Esophagus muscularis mucosa (tissue), 4 donors: Measurements from ENCODE around the gene C17orf107.

Experiments used
- CTCF ChIP-seq, 3 experiments: fragments of 200-600 bp in 2 of 3; fragments of 450-650 bp in 1 of 3; sonication (generic) in 2 of 3; IDR thresholded peaks; one replicate each; pipeline ENCODE4 v1.5.1; 2017 to 2019; ENCODE audit warnings: antibody characterized with exemption in 3 of 3, mild to moderate bottlenecking in 2 of 3, moderate library complexity in 1 of 3
- EP300 ChIP-seq: sonication (generic); formaldehyde crosslinking; IDR thresholded peaks from one replicate; pipeline ENCODE4 v1.6.1; 2017; ENCODE audit warnings: antibody characterized with exemption
- POLR2A ChIP-seq: fragments of 450-650 bp; IDR thresholded peaks from one replicate; pipeline ENCODE4 v1.6.1; 2017; ENCODE audit warnings: antibody characterized with exemption, moderate library complexity, mild to moderate bottlenecking, low read depth
- POLR2AphosphoS5 ChIP-seq, 2 donors: sonication (generic); formaldehyde crosslinking; IDR thresholded peaks; one replicate each; pipeline ENCODE4 v1.6.1; 2017; ENCODE audit warnings: antibody characterized with exemption in 2 of 2

GRCh38 chr17:4947010-4947410, 47.7 kb downstream of the C17orf107 start:
- TF ChIP-seq CTCF (IDR thresholded peaks at IDR 0.05) (no peak), POLR2AphosphoS5 (IDR thresholded peaks at IDR 0.05) (no peak), POLR2A (no peak), EP300 (no peak)
